Gastrocnemius medialis (tissue), 4 donors: ENCODE data around the gene GLCCI1. TPM values are rescaled to one million over a fixed set of nuclear protein-coding genes. Genes with fewer than 3 reads are reported as not detected.

Source experiments
- ATAC-seq, 2 donors: fragments of 150-250 bp; one replicate each; pipeline ENCODE4 v1.9.1; 2016
- DNase-seq, 2 donors: peaks; one replicate each; pipeline ENCODE4 v3.0.0-alpha.2; 2019
- H3K27ac ChIP-seq, 4 donors: fragments of 200-600 bp; sonication (generic); 1 replicate in 1 of 4; 2 replicates in 3 of 4; pipeline ENCODE4 v1.5.1; 2016 to 2018; ENCODE audit warnings: mild to moderate bottlenecking in 2 of 4, moderate library complexity in 1 of 4
- H3K27me3 ChIP-seq, 3 donors: fragments of 200-600 bp; sonication (generic) in 2 of 3; 1 replicate in 1 of 3; 2 replicates in 2 of 3; pipeline versions ENCODE4 v1.5.1 to v1.6.0; 2016 to 2019; ENCODE audit warnings: mild to moderate bottlenecking in 1 of 3, moderate library complexity in 1 of 3
- H3K36me3 ChIP-seq, 2 donors: fragments of 200-600 bp; sonication (generic) in 1 of 2; one replicate each; pipeline ENCODE4 v1.5.1; 2017 to 2018
- H3K4me1 ChIP-seq, 2 donors: fragments of 200-600 bp; sonication (generic) in 1 of 2; one replicate each; pipeline ENCODE4 v1.5.1; 2016 to 2017; ENCODE audit warnings: mild to moderate bottlenecking in 2 of 2
- H3K4me3 ChIP-seq, 4 donors: fragments of 200-600 bp; sonication (generic) in 3 of 4; 1 replicate in 1 of 4; 2 replicates in 3 of 4; pipeline ENCODE4 v1.5.1; 2016 to 2019; ENCODE audit warnings: mild to moderate bottlenecking in 2 of 4
- H3K9me3 ChIP-seq, 3 donors: fragments of 200-600 bp; sonication (generic) in 2 of 3; 1 replicate in 1 of 3; 2 replicates in 2 of 3; pipeline ENCODE4 v1.5.1; 2016 to 2019
- POLR2A ChIP-seq, 2 donors: fragments of 450-650 bp; IDR thresholded peaks; one replicate each; pipeline ENCODE4 v1.6.1; 2017; ENCODE audit warnings: antibody characterized with exemption in 2 of 2, mild to moderate bottlenecking in 2 of 2, moderate library complexity in 2 of 2
- in situ Hi-C, 4 donors: fragments of 200-750 bp; cut with MboI; loops; one replicate each; pipeline versions ENCODE4 v1.15.0 to v1.8.0; 2017; ENCODE audit warnings: low sequenced_read_pairs in 4 of 4
- intact Hi-C: fragments of 100-400 bp; cut with DNase I; formaldehyde crosslinking; loops from one replicate; pipeline ENCODE4 v1.15.1; 2023; ENCODE audit warnings: low total_unique reads
- total RNA-seq, 4 donors: library from RNA; depleted of rRNA; stranded (reverse); fragments of >200 nt; gene quantifications; one replicate each; pipeline versions ENCODE4 v1.1.0 to v1.2.3, GENCODE V29; 2016
- TF ChIP-seq, protein P1 (sequence below), 5 experiments: fragments of 450-650 bp in 3 of 5; fragments of 200-600 bp in 2 of 5; sonication (generic) in 2 of 5; IDR thresholded peaks in 4 of 5; conservative IDR thresholded peaks in 1 of 5; 1 replicate in 4 of 5; 2 replicates in 1 of 5; pipeline ENCODE4 v1.5.1; 2016 to 2019; ENCODE audit warnings: antibody characterized with exemption in 5 of 5, mild to moderate bottlenecking in 3 of 5, moderate library complexity in 3 of 5

Gene GLCCI1
- total RNA-seq, 4 donors from 2014 or later: 1.2 to 6.1 (median 2.6) TPM

DNA sequence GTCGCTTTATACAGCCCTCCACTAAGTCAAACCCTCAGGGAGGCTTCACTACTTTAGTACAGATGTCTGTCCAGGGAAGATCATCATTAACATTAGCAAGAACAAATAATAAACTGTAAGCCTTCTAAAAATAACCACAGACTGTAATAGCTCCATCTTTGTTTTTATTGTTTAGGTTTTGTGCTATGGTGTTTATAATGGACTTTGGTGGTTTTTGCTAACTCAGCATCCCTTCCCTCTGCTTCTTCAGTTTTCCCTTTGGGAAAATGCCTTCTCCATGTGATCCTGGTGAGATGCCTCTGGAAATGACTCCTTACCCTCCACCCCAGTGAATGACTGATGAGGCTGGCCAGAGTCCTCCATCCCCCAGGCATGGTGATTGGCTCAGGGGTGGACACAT, 162.1 kb downstream of the GLCCI1 start:
- DNase-seq (no peak), ATAC-seq (no peak)
- no peaks in the 10 kb centered on the region for H3K9me3 ChIP-seq
- TF ChIP-seq, protein P1, sequence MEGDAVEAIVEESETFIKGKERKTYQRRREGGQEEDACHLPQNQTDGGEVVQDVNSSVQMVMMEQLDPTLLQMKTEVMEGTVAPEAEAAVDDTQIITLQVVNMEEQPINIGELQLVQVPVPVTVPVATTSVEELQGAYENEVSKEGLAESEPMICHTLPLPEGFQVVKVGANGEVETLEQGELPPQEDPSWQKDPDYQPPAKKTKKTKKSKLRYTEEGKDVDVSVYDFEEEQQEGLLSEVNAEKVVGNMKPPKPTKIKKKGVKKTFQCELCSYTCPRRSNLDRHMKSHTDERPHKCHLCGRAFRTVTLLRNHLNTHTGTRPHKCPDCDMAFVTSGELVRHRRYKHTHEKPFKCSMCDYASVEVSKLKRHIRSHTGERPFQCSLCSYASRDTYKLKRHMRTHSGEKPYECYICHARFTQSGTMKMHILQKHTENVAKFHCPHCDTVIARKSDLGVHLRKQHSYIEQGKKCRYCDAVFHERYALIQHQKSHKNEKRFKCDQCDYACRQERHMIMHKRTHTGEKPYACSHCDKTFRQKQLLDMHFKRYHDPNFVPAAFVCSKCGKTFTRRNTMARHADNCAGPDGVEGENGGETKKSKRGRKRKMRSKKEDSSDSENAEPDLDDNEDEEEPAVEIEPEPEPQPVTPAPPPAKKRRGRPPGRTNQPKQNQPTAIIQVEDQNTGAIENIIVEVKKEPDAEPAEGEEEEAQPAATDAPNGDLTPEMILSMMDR (IDR thresholded peaks at IDR 0.05 in 4 of 5, conservative IDR thresholded peaks at IDR 0.05 in 1 of 5): no peak
- no peak for TF ChIP-seq POLR2A (IDR thresholded peaks at IDR 0.05)
- in situ Hi-C loops: no loop called here
- H3K4me1 ChIP-seq: no peaks in the 10 kb centered on the region
- no peak overlapping the region for H3K27ac ChIP-seq
- no peak overlapping the region for H3K4me3 ChIP-seq
- H3K27me3 ChIP-seq: no peaks in the 10 kb centered on the region
- intact Hi-C loops: no loop called here
- no peaks in the 10 kb centered on the region for H3K36me3 ChIP-seq

DNA sequence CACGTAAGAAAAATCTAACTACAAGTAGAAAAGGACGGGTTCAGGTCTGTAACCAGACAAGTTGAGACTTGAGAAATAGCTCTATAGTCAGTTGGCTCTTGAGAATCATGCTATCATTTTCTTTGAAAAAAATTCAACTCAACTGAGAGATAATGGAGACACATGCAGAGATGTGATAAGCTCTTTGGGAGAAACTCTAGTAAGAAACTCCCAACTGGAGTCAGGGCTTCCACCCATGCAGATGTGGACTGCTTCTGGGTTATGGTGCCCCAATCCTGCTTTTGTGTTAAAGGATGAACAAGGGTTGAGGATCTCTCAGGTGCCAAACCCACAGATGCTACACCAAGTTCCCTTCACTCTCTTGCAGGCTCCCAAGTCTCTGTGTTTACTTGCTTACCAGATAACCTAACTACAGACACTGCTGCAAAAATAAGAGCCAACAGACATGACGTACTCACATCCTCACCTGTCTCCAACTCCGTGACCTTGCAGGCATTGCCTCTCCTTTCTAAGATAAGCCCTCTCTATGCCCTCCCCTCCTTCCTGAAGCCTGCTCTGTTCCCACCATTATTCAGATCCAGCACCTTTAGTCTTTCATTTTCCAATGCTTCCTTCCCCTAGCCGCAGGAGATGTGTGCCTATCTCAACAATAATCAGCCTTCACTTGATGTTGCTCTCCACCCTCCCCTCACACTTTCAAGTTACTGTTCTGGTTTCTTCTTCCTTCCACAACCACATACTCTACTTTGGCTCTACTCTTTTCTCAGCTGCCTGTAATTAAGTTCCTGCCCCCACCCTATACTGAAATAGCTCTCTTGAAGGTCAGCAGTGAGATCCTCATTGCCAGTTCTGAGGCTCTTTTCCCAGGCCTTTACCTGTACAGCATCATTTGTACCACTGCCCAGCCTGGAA, 163.4 kb downstream of the GLCCI1 start:
- DNase-seq (no peak), ATAC-seq (no peak)
- no peaks in the 10 kb centered on the region for H3K9me3 ChIP-seq
- intact Hi-C loops (no loop called here), in situ Hi-C loops (no loop called here)
- H3K36me3 ChIP-seq: no peaks in the 10 kb centered on the region
- H3K27me3 ChIP-seq: no peaks in the 10 kb centered on the region
- no peak overlapping the region for H3K4me3 ChIP-seq
- no peaks in the 10 kb centered on the region for H3K4me1 ChIP-seq
- no peak for TF ChIP-seq POLR2A (IDR thresholded peaks at IDR 0.05)
- TF ChIP-seq, protein P1 (IDR thresholded peaks at IDR 0.05 in 4 of 5, conservative IDR thresholded peaks at IDR 0.05 in 1 of 5): no peak
- H3K27ac ChIP-seq: no peak overlapping the region

DNA sequence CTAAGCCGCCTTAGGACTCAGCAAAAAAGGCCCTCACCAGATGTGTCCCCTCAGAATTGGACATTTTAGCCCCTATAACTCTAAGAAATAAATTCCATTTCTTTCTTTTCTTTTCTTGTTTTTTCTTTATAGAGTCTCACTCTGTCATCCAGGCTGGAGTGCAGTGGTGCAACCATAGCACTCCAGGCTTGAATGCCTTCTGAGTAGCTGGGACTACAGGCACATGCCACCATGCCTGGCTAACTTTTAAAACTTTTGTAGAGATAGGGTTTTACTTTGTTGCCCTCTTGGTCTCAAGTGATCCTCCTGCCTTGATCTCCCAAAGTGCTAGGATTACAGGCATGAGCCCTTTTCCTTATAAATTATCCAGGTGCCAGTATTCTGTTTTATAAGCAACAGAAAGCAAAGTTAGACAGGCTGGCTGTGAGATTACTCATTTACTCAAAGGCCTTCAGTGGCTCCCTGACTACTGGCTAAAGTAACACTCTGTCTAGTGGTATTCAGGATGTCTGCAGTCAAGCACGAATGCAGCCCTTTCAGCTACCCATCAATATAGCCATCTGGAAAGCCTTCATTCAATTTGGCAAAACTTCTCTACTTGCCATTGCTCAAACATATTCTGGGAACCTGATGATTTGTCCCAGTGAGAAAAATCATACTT, 164.7 kb downstream of the GLCCI1 start:
- TF ChIP-seq, protein P1 (IDR thresholded peaks at IDR 0.05 in 4 of 5, conservative IDR thresholded peaks at IDR 0.05 in 1 of 5): no peak
- no peak for TF ChIP-seq POLR2A (IDR thresholded peaks at IDR 0.05)
- Histone ChIP-seq H3K36me3 (no peaks in the 10 kb centered on the region), H3K27ac (no peak overlapping the region), H3K4me1 (no peaks in the 10 kb centered on the region), H3K9me3 (no peaks in the 10 kb centered on the region), H3K27me3 (no peaks in the 10 kb centered on the region), H3K4me3 (no peak overlapping the region)
- DNase-seq (no peak), ATAC-seq (no peak)
- intact Hi-C loops (no loop called here), in situ Hi-C loops (no loop called here)

- H3K27ac ChIP-seq: no peak overlapping the region
- H3K36me3 ChIP-seq: no peaks in the 10 kb centered on the region
- H3K27me3 ChIP-seq: no peaks in the 10 kb centered on the region
- no peak for DNase-seq
- intact Hi-C loops (no loop called here), in situ Hi-C loops (no loop called here)
- TF ChIP-seq, protein P1 (IDR thresholded peaks at IDR 0.05 in 4 of 5, conservative IDR thresholded peaks at IDR 0.05 in 1 of 5): no peak
- TF ChIP-seq POLR2A (IDR thresholded peaks at IDR 0.05): no peak
- H3K4me1 ChIP-seq: no peaks in the 10 kb centered on the region
- no peak overlapping the region for H3K4me3 ChIP-seq
- H3K9me3 ChIP-seq: no peaks in the 10 kb centered on the region
- ATAC-seq: no peak
Measured at GRCh38 chr7:8134089-8134733, 165.6 kb downstream of the GLCCI1 start.
